HG03439 (cell line): ENCODE measurements around the gene EDRF1.
A peak's percentile ranks its signal among the peaks of the same experiment; 100 is the strongest.

ENCODE experiments used
- ATAC-seq: cut with Tn5 transposase; IDR thresholded peaks from one replicate; pipeline ENCODE4 v1.9.1; 2021; ENCODE audit warnings: mild to moderate bottlenecking, moderate library complexity; ENCODE audit not compliant: unreplicated experiment

EDRF1 gene

DNA sequence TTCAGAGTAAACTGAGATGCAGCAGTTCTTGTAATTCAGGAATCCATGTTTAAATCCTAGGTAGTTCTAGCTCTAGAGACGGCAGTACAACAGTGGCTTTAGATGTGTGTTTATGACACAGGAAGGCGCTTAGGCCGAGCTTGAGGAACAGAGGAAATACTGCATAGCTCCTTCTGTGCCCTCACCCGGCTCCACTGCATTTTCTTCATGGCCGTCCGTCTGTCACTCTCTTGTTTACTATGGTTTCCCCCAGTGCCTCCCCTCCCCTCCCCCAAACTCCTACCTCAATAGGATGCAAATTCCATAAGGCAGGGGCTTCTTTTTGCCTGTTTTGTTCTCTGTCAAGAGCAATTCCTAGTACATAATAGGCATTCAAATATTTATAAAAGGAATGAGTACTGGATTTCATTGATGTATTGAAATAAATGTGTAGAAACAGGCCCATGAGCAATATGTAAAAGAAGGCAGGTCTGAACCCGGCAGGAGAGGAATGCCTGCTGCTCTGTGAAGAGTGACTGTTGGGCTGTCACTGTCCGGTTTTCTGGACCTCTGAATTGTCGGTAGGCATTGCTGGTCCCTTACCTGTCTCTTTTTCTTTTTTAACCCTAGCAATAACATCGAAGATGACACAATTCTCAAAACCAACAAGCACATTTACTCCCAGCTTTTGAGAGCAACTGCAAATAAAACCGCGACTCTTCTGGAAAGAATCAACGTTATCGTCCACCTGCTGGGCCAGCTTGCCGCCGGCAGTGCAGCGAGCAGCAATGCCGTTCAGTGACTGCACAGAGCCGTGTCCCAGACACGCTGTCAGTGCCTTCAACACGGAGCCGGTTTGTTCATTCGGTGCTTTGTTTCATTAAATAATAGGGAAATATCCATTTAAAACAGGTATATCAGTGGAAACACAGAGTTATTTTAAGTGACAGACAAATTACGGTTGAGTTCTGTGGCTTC lies 43.5 kb downstream of the EDRF1 start:
- no peak for ATAC-seq

DNA sequence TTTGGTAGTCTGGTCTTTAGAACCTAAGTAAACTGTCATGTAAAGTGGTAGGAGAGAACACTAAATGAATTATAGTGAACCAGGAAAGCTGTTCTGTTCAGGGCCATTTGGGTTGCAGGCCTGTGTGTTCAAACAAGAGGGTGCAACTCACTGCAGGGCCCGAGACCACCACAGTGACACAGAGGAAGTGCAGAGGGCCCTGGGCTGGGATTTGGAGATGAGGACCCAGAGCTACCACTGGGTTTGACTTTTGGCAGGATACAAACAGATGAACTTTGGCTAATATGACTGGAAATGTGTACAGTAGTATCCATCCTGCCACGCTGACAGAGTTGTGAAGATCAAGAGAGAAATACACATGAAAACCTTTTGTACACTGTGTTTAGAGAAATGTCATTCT lies 46.3 kb downstream of the EDRF1 start:
- ATAC-seq, result no peak

DNA sequence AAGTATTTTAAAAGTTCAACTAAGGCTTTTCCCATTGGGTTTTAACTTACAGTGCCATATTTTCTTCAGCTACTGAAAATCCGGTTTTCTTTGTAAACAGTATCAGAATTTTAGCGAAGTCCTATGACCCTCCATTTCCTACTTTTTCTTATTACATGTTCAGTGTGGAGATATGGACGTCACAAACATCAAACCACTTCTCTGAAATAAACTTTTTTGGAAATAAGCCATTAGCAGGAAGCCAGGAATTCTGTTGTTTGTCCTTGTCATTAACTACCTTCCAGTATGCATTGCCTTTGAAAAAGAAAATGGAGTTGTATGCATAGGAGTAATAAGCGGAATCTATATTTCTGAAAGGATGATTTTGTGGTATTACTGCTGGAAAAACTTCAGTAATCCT lies 47.0 kb downstream of the EDRF1 start:
- no peak for ATAC-seq

DNA sequence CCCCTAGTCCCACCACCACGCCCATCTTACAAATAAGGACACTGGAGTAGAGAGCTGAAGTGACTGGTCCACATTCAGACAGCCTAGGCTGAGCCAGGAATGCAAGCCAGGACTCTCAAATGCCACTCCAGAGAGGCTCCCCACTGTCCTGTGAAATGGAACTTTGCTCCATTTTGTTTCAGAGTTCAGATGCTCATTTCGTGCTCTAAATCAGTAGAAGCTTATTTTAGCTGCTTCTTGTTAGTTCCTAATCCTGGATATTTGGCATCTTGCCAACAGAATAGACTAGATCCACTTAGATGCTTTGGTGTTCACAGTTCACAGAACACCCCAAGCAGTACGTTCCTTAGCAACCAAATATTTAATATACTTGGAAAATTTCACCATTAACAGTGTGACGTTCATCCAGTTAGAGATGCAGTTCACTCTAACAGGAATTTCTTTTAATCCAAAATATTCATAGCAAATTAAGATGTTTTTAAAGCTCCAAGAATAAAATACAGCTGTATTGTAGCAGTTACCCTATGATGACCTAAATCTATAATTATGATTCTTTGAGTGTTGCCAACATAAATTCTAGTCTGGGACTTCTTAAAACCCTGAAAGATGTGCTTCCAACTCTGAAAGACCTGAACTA lies 48.8 kb downstream of the EDRF1 start:
- no peak for ATAC-seq

DNA sequence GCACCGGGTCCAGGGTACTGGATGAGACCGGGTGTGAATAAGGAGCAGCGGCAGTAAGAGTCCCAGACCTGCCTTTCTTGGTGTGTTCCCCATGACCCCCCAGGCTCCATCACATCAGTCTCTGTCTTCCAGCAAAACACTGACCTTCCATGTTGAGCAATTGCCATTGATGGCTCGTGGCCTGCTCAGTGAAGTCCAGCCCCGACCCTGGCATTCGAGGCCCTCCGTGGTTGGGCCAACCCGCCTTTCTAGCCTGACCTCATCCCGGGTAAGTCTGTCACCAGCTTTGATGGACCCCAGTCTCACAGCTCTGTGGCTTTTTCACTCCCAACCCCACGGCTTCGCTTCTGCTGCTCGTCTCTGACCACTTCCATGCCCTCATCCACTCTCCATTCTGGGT lies 49.7 kb downstream of the EDRF1 start:
- ATAC-seq, result no peak

DNA sequence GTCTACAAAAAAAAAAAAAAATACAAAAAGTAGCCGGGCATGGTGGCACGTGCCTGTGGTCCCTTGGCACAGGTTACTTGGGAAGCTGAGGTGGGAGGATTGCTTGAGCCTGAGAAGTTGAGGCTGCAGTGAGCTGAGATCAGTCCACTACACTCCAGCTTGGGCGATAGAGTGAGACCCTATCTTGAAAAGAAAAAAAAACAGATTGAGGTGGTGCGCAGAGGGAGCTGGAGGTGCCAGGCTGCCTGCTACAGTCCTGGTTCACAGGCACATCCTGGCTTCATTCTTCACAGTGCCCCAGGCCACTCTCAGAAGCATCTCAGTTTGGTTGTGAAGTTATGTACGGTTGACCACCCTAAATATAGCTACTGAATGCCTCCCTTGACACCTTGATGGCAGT lies 51.3 kb downstream of the EDRF1 start:
- no peak for ATAC-seq

DNA sequence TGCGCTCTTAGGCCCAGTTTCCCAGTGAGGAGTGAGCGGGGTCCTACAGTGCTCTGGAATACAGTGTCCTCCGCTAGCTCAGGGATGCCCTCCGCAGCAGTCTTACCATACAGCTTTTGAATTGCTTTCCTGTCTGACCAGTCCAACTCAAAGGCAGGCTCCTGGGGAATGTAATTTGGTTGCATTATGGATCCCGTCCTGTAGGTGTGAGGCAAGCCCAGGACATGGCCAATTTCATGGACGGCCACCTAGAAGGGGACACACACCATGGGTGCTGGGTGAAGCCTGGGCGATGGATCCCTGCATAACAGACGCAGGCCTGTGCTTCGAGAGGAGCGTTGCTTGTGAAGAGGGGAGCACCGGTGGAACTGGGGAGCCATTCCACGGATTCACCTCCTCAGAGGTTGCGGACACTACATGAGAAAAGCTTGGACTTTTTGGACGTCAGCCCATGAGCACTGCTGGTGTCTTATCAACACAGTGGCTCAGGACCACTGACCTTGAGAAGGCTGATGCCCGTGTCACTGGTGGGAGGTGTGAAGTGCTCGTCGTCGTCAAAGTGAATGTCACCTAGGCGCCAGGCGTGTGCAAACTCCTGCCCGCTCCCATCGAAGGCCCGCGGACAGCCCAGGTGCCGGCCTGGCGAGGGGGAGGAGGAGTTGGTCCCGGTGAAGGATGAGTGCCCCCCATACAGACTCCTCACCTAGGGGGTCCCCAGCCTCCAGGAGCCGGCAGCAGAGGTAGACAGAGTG lies 52.8 kb downstream of the EDRF1 start:
- ATAC-seq, result no peak

DNA sequence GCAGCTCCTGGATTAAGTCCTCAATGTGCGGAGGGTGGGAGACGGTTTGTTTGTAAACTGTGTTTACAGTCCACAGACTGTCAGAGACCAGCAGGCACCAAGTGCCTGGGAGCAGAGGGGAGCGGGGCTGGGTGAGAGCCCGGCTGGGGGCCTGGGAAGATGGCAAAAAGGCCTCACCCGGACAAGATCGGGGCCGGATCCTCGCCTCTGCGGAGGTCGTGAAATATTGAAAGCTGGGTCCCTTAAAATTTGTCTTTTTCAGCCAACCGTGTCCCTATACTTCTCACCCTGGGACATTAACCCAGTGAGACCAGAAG lies 53.3 kb downstream of the EDRF1 start:
- ATAC-seq, result no peak

DNA sequence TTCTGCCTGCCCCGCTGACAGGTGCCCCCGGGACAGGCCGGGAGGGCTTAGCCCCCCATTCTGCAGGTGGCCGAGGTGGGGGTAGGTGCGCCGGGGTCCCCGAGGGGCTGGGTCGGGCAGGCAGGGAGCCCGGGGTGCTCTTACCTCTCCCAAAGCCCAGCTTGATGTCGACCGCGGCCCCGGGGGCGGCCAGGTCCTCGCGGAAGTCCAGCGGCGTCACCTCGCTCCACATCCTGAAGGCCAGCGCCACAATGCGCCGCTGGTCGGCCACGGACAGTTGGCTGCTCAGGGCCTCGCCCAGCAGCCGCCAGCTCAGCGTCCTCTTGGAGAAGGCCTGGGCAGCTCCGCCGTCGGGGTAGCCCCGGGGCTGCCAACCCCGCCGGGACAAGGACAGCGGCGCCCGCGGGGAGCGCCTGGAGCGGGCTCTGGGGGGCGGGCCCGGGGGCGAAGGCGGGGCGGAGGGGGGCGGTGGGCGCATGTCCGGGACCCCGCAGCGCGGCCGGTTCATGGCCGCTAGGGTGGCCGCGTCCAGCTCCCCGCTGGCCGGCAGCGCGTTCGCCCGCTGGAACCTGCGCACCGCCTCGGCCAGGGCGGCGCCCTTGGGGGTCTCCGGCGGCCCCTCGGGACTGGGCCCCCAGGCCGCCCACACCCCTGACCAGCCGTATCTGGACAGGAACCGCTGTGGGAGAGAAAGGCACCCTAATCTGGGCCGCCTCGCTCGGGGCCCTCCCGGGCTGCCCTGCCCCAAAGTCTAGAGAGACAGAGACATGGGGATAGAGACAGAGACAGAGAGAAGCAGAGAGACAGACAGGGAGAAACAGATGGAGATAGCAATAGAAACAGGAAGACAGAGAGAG lies 54.4 kb downstream of the EDRF1 start:
- ATAC-seq, result no peak

DNA sequence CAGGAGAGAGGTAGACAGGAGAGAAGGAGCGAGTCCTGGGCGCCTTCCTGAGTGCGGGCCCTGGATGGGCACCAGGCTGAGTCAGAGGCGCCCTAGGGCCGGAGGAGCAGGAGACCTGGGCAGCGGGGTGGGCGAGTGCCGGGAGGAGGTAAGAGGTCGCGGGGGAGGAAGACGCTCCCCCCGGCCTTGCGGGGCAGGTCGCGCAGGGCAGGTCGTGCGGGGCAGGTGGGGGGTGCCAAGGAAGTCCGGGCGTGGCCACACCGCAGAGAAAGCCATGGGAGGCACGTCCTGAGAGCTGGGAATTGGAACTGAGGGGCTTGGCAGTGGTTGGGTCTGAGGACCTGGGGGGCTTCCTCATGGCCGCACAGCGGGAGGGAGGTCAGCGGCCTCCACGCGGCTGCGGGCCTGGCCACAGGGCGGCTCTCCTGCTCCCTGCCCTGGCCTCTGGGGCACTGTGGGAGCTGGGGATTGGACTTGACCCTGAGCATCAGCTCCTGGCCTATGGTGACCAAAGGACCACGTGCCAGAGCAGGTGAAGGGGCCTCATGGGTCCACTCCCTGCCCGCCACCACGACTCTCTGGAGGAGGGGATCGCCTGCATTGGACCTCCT lies 55.2 kb downstream of the EDRF1 start:
- no peak for ATAC-seq

DNA sequence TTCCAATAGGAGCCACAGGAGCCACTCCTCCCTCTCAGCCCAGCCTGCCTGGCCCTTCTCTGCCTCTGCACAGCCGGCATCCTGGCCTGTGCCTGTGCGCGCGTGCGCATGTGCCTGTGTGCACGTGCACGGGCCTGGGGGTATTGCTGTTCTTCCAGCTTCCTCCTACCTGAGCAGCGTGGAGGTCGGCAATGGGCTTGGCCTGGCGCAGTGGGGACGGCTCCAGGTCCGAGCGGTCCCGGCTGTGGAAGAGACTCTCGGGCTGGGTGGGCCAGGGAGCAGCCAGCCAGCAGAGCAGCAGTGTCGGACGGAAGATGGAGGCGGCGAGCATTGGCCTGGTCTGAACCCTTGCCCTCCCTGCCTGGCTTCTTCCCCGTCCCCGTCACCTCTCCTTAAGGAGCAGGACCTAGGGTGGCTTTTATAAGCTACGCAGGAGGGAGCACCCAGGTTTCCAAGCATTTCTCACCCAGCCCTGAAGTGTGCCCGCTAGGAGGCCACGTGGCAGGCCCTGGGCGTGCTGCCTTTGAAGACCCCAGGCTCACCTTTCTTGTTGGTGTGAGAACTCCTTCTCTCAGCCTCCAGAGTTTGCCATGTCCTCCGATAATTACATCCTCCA lies 56.1 kb downstream of the EDRF1 start, which contains the start of gene MMP21:
TSS of gene MMP21 (minus strand) at position 331 of the 616 bp plus-strand sequence. CDS start at position 331, 0 bp downstream.
- no peak for ATAC-seq

DNA sequence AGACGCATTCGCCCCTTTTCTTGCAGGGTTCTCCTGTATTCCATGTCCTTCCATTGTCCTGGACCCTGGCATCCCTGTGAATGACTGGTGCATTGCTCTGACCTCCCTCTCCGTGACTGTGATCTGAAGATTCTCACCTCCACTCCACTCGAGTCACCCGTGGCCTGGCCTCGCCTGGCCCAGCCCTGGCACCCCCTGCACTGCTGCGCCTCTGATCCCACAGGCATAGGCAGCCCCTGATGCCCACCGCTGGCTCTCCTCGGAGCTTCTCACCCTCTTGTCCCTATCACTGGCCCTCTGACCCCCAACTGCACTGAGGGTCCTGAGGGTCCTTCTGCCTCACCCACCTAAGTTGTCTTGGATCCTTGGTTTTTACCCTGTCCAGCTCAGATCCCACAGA lies 58.3 kb downstream of the EDRF1 start:
- ATAC-seq, result no peak

DNA sequence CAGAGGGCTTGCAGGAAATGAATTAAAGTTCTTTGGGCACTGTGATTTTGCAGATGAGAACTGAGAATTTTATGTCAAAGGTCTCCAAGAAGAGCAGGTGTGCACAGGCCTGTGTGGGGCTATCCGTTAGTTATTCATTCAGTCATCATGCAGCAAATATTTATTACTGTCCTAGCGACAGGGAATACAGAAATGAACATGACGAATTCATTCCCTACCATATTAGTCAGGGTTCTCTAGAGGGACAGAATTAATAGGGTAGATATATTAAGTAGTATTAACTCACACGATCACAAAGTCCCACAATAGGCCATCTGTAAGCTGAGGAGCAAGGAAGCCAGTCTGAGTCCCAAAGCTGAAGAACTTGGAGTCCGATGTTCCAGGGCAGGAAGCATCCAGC lies 59.0 kb downstream of the EDRF1 start:
- ATAC-seq, result no peak

DNA sequence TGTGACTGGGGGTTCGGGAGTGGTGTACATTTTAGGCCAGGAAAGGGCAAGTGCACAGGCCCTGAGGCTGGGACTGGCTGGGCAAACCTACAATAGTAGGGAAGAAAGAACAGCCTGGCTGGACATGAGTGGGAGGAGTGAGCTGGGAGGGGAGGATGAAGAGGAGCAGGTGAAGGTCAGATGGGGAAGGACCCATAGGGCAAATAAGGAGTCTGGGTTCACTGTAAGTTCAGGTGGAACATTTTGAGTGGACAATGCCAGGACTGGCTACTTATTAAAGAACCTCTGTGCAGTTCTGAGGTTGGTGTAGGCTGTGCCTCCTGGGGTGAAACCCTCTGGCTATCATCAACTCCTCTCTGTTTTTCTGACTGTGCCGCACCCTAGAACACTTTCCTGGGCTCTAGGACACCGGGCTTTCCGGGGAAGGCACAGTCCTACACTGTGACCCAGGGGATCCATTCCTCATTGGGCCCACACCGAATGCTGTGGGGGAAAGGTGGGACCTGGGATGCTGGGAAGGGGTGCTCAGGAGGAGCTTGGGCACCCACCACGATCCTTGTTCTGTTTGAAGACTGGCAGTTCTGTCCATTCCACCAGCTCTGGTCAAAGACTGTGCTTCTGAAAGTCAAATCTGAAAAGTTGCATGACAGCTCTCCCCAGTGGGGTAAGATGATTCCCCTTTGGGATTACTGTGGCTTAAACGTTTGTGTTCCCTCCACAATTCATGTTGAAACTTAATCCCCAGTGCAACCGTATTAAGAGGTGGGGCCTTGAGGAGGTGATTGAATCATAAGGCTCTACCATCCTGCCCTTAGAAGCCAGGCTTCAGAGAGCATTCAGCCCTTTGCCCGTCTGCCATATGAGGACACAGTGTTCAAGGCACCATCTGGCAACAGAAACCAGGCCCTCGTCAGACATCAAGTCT lies 60.2 kb downstream of the EDRF1 start:
- ATAC-seq, result no peak

DNA sequence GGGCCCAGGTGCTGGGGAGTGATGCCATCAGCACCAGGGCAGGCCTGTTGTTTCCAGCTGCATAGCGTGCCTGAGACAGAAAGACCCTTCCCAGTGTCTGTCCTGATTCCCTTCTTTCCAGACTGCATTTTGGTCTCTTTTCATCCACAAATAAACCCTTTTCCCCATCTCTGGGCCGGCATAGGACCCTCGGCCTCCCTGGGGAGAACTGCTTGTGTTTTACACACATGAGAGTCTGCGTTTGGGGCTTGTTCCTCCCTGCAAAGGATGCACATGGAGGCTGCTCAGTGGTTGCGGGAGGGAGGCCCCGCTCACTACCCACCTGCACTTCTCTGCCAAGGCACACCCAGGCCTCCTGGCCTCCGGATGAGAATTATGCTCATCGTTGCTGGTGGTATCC lies 61.9 kb downstream of the EDRF1 start:
- ATAC-seq, result no peak

DNA sequence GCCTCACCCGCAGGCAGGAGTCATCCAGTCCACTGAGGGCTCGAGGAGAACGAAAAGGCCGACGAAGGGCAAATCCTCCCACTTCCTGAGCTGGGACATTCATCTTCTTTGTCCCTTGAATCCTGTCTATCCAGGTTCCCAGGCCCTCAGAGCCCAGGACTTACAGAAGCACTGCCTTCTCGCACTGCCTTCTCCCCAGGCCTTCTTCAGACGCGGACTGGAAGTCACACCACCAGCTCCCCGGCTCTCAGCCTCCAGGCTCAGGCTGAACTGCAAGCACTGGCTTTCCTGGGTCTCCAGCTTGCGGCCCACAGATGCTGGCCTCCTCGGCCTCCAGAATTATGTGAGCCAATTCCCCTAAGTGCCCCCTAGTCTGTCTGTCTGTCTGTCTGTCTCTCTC lies 62.5 kb downstream of the EDRF1 start:
- ATAC-seq, result no peak

DNA sequence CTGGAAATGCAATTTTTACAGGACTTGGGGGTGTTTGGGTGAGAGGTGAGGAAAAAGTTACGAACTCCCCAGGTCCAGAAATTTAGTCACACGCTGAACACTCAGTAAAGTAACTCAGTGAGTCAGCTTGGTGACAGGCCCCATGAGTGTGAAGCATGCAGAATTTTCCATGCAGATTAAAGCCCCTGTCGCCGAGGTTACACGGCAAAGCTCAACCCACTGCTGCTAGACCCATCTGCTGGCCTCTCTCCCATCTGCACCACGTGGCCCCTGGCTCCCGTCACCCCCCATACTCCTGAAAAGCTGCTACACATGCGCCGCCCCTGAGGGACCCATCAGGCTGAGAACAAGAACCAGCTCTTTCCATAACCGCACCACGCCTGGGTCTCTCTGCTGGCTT lies 63.1 kb downstream of the EDRF1 start:
- ATAC-seq, result no peak

DNA sequence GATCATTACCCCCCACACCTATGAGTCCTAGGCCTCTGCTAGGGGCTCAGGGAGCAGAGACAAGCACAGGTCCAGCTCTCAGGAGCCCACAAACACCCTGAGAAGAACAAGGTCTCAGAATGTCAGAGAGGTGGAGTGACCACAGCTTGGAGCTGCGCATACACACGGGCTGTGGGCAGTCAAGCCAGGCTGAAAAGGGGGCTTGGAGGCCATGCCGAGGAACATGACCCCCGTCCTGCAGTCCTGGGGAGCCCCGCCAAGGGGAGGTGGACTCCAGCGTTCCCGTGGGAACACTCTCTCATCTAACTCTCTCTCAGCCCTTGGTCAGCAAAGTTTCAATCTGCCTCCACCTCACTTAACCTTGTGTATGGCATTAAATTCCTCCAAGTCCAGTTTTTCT lies 63.9 kb downstream of the EDRF1 start:
- ATAC-seq, result no peak

DNA sequence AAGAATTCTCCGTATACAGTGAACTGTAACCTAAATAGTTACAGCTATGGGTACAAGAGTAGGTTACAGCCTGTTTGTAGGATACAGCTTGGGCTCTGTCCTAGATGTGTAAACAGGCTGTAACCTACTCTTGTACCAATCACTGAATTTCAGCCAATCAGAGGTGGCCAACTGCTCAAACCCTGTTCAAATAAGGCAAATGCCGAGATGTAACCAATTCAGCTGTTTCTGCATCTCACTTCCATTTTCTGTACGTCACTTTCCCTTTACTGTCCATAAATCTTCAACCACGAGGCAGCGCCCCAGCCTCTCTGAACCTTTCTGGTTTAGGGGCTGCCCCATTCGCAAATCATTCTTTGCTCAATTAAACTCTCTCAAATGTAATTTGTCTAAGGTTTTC lies 64.4 kb downstream of the EDRF1 start:
- peak; percentile 46 for ATAC-seq
